H9 (cell line): Measurements from ENCODE around the gene TMEM117. TPM values are rescaled to one million over a fixed set of nuclear protein-coding genes. Genes with fewer than 3 reads are reported as not detected.

Experiments
- DNase-seq: peaks from one replicate; pipeline ENCODE4 v3.0.0-alpha.2; 2017
- H2AFZ ChIP-seq: one replicate; pipeline ENCODE4 v1.6.1; 2013; ENCODE audit warnings: mild to moderate bottlenecking, low read length, control low read depth, moderate library complexity
- H2AK5ac ChIP-seq: 2 replicates; pipeline ENCODE4 v1.6.1; 2013; ENCODE audit warnings: low read length, control low read depth, mixed read lengths; ENCODE audit not compliant: insufficient read length
- H2BK120ac ChIP-seq: one replicate; pipeline ENCODE4 v1.6.1; 2013; ENCODE audit warnings: low read depth, mild to moderate bottlenecking, low read length, control low read depth, inconsistent platforms; ENCODE audit not compliant: poor library complexity, severe bottlenecking
- H2BK12ac ChIP-seq: 2 replicates; pipeline ENCODE4 v1.6.1; 2013; ENCODE audit warnings: low read length, control low read depth, mixed read lengths, low read depth; ENCODE audit not compliant: insufficient read length
- H2BK15ac ChIP-seq: 2 replicates; pipeline ENCODE4 v1.6.1; 2013; ENCODE audit warnings: low read depth, low read length, control low read depth
- H2BK20ac ChIP-seq: one replicate; pipeline ENCODE4 v1.6.1; 2013; ENCODE audit warnings: low read depth, mild to moderate bottlenecking, low read length, control low read depth, inconsistent platforms; ENCODE audit not compliant: poor library complexity, severe bottlenecking
- H2BK5ac ChIP-seq: 2 replicates; pipeline ENCODE4 v1.6.1; 2013; ENCODE audit warnings: low read length, control low read depth, mixed read lengths; ENCODE audit not compliant: insufficient read length
- H3K14ac ChIP-seq: 2 replicates; pipeline ENCODE4 v1.6.1; 2013; ENCODE audit warnings: low read length, control low read depth; ENCODE audit not compliant: insufficient read depth
- H3K18ac ChIP-seq: 2 replicates; pipeline ENCODE4 v1.6.1; 2013; ENCODE audit warnings: low read depth, mild to moderate bottlenecking, mixed read lengths, low read length, control low read depth; ENCODE audit not compliant: insufficient read length
- H3K23ac ChIP-seq: 2 replicates; pipeline ENCODE4 v1.6.1; 2013; ENCODE audit warnings: low read length, control low read depth, mixed read lengths, low read depth; ENCODE audit not compliant: insufficient read length
- H3K23me2 ChIP-seq: 2 replicates; pipeline ENCODE4 v1.6.1; 2013; ENCODE audit warnings: low read depth, mild to moderate bottlenecking, mixed read lengths, low read length, control low read depth; ENCODE audit not compliant: insufficient read length, poor library complexity, severe bottlenecking
- H3K27ac ChIP-seq: 2 replicates; pipeline ENCODE4 v1.5.1; 2013; ENCODE audit warnings: low read length, control low read depth, mixed read lengths, low read depth; ENCODE audit not compliant: insufficient read length
- H3K27me3 ChIP-seq: 2 replicates; pipeline ENCODE4 v1.6.1; 2013; ENCODE audit warnings: low read length, control low read depth, inconsistent platforms; ENCODE audit not compliant: insufficient read depth
- H3K4ac ChIP-seq: 2 replicates; pipeline ENCODE4 v1.6.1; 2013; ENCODE audit warnings: low read depth, mild to moderate bottlenecking, control low read depth, inconsistent platforms, low read length, moderate library complexity
- H3K4me1 ChIP-seq: 2 replicates; pipeline ENCODE4 v1.6.1; 2013; ENCODE audit warnings: low read length, control low read depth, inconsistent platforms; ENCODE audit not compliant: insufficient read depth
- H3K4me2 ChIP-seq: 2 replicates; pipeline ENCODE4 v1.6.1; 2013; ENCODE audit warnings: low read length, control low read depth, mixed read lengths; ENCODE audit not compliant: insufficient read length, insufficient read depth
- H3K56ac ChIP-seq: 2 replicates; pipeline ENCODE4 v1.6.1; 2013; ENCODE audit warnings: low read depth, mild to moderate bottlenecking, mixed read lengths, low read length, control low read depth; ENCODE audit not compliant: insufficient read length
- H3K79me1 ChIP-seq: 2 replicates; pipeline ENCODE4 v1.6.1; 2013; ENCODE audit warnings: low read depth, mild to moderate bottlenecking, moderate library complexity, low read length, control low read depth, inconsistent platforms; ENCODE audit not compliant: insufficient read depth, poor library complexity, severe bottlenecking
- H3K79me2 ChIP-seq: 2 replicates; pipeline ENCODE4 v1.6.1; 2013; ENCODE audit warnings: low read length, control low read depth, inconsistent platforms; ENCODE audit not compliant: insufficient read depth
- H3K9ac ChIP-seq: 2 replicates; pipeline ENCODE4 v1.6.1; 2013; ENCODE audit warnings: low read length, control low read depth, mixed read lengths; ENCODE audit not compliant: insufficient read length; ENCODE audit errors: extremely low read depth
- H3K9me3 ChIP-seq: one replicate; pipeline ENCODE4 v1.6.1; 2013; ENCODE audit warnings: low read depth, low read length, inconsistent platforms; ENCODE audit not compliant: control insufficient read depth
- H3T11ph ChIP-seq: one replicate; pipeline ENCODE4 v1.6.1; 2013; ENCODE audit warnings: mild to moderate bottlenecking, low read length, control low read depth, inconsistent platforms
- H4K20me1 ChIP-seq: one replicate; pipeline ENCODE4 v1.6.1; 2013; ENCODE audit not compliant: control insufficient read depth, insufficient read length, insufficient read depth
- H4K5ac ChIP-seq: 2 replicates; pipeline ENCODE4 v1.6.1; 2013; ENCODE audit warnings: low read depth, mild to moderate bottlenecking, mixed read lengths, low read length, control low read depth; ENCODE audit not compliant: insufficient read length
- H4K8ac ChIP-seq: replicated peaks from 2 replicates; pipeline ENCODE4 v1.6.1; 2013; ENCODE audit warnings: low read length, control low read depth, mixed read lengths, low read depth; ENCODE audit not compliant: insufficient read length
- H4K91ac ChIP-seq: 2 replicates; pipeline ENCODE4 v1.6.1; 2013; ENCODE audit warnings: low read depth, mild to moderate bottlenecking, moderate library complexity, mixed read lengths, low read length, control low read depth; ENCODE audit not compliant: insufficient read length
- H3K27ac Mint-ChIP-seq, 3 experiments: 2 replicates in 2 of 3; 3 replicates in 1 of 3; pipeline ENCODE4 v1.8.0; 2020 to 2021; ENCODE audit warnings: mixed read lengths in 3 of 3, mild to moderate bottlenecking in 1 of 3, moderate library complexity in 1 of 3
- H3K27me3 Mint-ChIP-seq: 2 replicates; pipeline ENCODE4 v1.8.0; 2021; ENCODE audit warnings: low read depth, mild to moderate bottlenecking, moderate library complexity, mixed read lengths
- H3K36me3 Mint-ChIP-seq, 3 experiments: 2 replicates in 2 of 3; 3 replicates in 1 of 3; pipeline ENCODE4 v1.8.0; 2020 to 2021; ENCODE audit warnings: low read depth in 3 of 3, mixed read lengths in 3 of 3; ENCODE audit not compliant: insufficient read depth in 1 of 3
- H3K4me1 Mint-ChIP-seq, 2 experiments: 2 replicates each; pipeline ENCODE4 v1.8.0; 2020; ENCODE audit warnings: mixed read lengths in 2 of 2
- H3K4me3 Mint-ChIP-seq, 2 experiments: 2 replicates in 1 of 2; 3 replicates in 1 of 2; pipeline ENCODE4 v1.8.0; 2020 to 2021; ENCODE audit warnings: mild to moderate bottlenecking in 2 of 2, mixed read lengths in 2 of 2, moderate library complexity in 1 of 2
- H3K9me3 Mint-ChIP-seq, 2 experiments: 2 replicates in 1 of 2; 3 replicates in 1 of 2; pipeline ENCODE4 v1.8.0; 2020; ENCODE audit warnings: mild to moderate bottlenecking in 2 of 2, mixed read lengths in 2 of 2, moderate library complexity in 1 of 2
- WGBS: extraction: QIAGEN DNeasy Blood & Tissue Kit; methylation state at CpG from one replicate; pipeline ENCODE4 v1.1.7; 2013; ENCODE audit warnings: missing lambda C conversion rate, low lambda C conversion rate, mixed read lengths; ENCODE audit not compliant: insufficient read length; ENCODE audit errors: extremely low coverage; 5-methylcytosine and 5-hydroxymethylcytosine counted together
- total RNA-seq: library from RNA; stranded (reverse); gene quantifications from 2 replicates; pipeline ENCODE4 v1.2.1, GENCODE V29; 2021
- TF ChIP-seq, protein P1 (sequence below): fragments of 200-600 bp; sonication (generic); conservative IDR thresholded peaks from 3 replicates; pipeline ENCODE4 v1.8.0; 2021; ENCODE audit warnings: antibody characterized with exemption, mild to moderate bottlenecking

The TMEM117 gene
- total RNA-seq, 1 experiment from 2014 or later = 1.7 TPM

- no peaks in the 10 kb centered on the region for H3K27me3 ChIP-seq
- H4K91ac ChIP-seq = no peak overlapping the region
- peaks cover 48 to 49% of the 10 kb centered on the region in 2 experiments for H3K9me3 Mint-ChIP-seq
- no peaks in the 10 kb centered on the region for H3K23me2 ChIP-seq
- no peak overlapping the region for H3K23ac ChIP-seq
- H4K5ac ChIP-seq = no peak overlapping the region
- H2AK5ac ChIP-seq = no peak overlapping the region
- H4K20me1 ChIP-seq = no peaks in the 10 kb centered on the region
- H2BK5ac ChIP-seq = no peak overlapping the region
- no peak overlapping the region for H4K8ac ChIP-seq
- H3K4me1 ChIP-seq = no peaks in the 10 kb centered on the region
- TF ChIP-seq, protein P1, sequence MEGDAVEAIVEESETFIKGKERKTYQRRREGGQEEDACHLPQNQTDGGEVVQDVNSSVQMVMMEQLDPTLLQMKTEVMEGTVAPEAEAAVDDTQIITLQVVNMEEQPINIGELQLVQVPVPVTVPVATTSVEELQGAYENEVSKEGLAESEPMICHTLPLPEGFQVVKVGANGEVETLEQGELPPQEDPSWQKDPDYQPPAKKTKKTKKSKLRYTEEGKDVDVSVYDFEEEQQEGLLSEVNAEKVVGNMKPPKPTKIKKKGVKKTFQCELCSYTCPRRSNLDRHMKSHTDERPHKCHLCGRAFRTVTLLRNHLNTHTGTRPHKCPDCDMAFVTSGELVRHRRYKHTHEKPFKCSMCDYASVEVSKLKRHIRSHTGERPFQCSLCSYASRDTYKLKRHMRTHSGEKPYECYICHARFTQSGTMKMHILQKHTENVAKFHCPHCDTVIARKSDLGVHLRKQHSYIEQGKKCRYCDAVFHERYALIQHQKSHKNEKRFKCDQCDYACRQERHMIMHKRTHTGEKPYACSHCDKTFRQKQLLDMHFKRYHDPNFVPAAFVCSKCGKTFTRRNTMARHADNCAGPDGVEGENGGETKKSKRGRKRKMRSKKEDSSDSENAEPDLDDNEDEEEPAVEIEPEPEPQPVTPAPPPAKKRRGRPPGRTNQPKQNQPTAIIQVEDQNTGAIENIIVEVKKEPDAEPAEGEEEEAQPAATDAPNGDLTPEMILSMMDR = no peak
- no peak overlapping the region for H2AFZ ChIP-seq
- H3K18ac ChIP-seq = no peak overlapping the region
- H3K4me3 Mint-ChIP-seq = no peak overlapping the region
- no peak overlapping the region for H2BK12ac ChIP-seq
- no CpG with 5 or more reads among the region's 3 CpGs for WGBS
- DNase-seq = no peak
- peaks cover 5 to 10% of the 10 kb centered on the region in 2 experiments; a peak in 3 of 4 replicates for H3K4me1 Mint-ChIP-seq
- H3K56ac ChIP-seq = no peak overlapping the region
- peaks cover 35 to 57% (median 46%) of the 10 kb centered on the region in 3 experiments for H3K36me3 Mint-ChIP-seq
- H2BK20ac ChIP-seq = no peak overlapping the region
- peaks cover 33% of the 10 kb centered on the region for H3K9me3 ChIP-seq
- no peak overlapping the region for H3K27ac ChIP-seq
- no peaks in the 10 kb centered on the region for H3K79me2 ChIP-seq
- H3K27ac Mint-ChIP-seq = no peak overlapping the region; a peak in 1 of 7 replicates
- H2BK120ac ChIP-seq = no peak overlapping the region
- H3K4me2 ChIP-seq = no peak overlapping the region
- H3K9ac ChIP-seq = no peak overlapping the region
- no peak overlapping the region for H3K14ac ChIP-seq
- no peak overlapping the region for H2BK15ac ChIP-seq
- no peaks in the 10 kb centered on the region for H3K79me1 ChIP-seq
- no peak overlapping the region for H3K4ac ChIP-seq
- no peaks in the 10 kb centered on the region for H3K27me3 Mint-ChIP-seq
- no peak overlapping the region for H3T11ph ChIP-seq
These were observed 143.6 kb downstream of the TMEM117 start for GRCh38 chr12:43979450-43979849.
